ENCODE results near the gene ADARB1.
A peak's percentile ranks its signal among the peaks of the same experiment; 100 is the strongest.

ADARB1 gene

GRCh38 chr21:45029948-45030681, 44.3 kb upstream of the ADARB1 start:
- H3K4me3 ChIP-seq (ENCODE audit: low read depth, low read length), result no peak overlapping the region
- no peak for DNase-seq (ENCODE audit: low read depth)
- TF ChIP-seq MAX (IDR thresholded peaks at IDR 0.05; ENCODE audit: low read depth, low read length), result no peak

GRCh38 chr21:45030682-45031570, 43.5 kb upstream of the ADARB1 start:
- peak; percentile 22 for DNase-seq (ENCODE audit: low read depth)
- H3K4me3 ChIP-seq (ENCODE audit: low read depth, low read length), result no peak overlapping the region
- TF ChIP-seq MYC (IDR thresholded peaks at IDR 0.05; ENCODE audit: low read depth, low read length) (no peak), POLR2A (IDR thresholded peaks at IDR 0.05; ENCODE audit: extremely low read depth, insufficient read length) (no peak), MAX (IDR thresholded peaks at IDR 0.05; ENCODE audit: low read depth, low read length) (no peak)
- TF ChIP-seq, protein P1, sequence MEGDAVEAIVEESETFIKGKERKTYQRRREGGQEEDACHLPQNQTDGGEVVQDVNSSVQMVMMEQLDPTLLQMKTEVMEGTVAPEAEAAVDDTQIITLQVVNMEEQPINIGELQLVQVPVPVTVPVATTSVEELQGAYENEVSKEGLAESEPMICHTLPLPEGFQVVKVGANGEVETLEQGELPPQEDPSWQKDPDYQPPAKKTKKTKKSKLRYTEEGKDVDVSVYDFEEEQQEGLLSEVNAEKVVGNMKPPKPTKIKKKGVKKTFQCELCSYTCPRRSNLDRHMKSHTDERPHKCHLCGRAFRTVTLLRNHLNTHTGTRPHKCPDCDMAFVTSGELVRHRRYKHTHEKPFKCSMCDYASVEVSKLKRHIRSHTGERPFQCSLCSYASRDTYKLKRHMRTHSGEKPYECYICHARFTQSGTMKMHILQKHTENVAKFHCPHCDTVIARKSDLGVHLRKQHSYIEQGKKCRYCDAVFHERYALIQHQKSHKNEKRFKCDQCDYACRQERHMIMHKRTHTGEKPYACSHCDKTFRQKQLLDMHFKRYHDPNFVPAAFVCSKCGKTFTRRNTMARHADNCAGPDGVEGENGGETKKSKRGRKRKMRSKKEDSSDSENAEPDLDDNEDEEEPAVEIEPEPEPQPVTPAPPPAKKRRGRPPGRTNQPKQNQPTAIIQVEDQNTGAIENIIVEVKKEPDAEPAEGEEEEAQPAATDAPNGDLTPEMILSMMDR (IDR thresholded peaks at IDR 0.05; ENCODE audit: low read depth, low read length), result no peak

GRCh38 chr21:45031571-45032191, 42.7 kb upstream of the ADARB1 start:
- no peak for DNase-seq (ENCODE audit: low read depth)
- TF ChIP-seq MAX (IDR thresholded peaks at IDR 0.05; ENCODE audit: low read depth, low read length) (no peak), MYC (IDR thresholded peaks at IDR 0.05; ENCODE audit: low read depth, low read length) (no peak), POLR2A (IDR thresholded peaks at IDR 0.05; ENCODE audit: extremely low read depth, insufficient read length) (no peak)
- TF ChIP-seq, protein P1 (IDR thresholded peaks at IDR 0.05; ENCODE audit: low read depth, low read length), result no peak
- no peak overlapping the region for H3K4me3 ChIP-seq (ENCODE audit: low read depth, low read length)

- no peak for TF ChIP-seq MYC (IDR thresholded peaks at IDR 0.05; ENCODE audit: low read depth, low read length)
- TF ChIP-seq, protein P1 (IDR thresholded peaks at IDR 0.05; ENCODE audit: low read depth, low read length), result no peak
- TF ChIP-seq MAX (IDR thresholded peaks at IDR 0.05; ENCODE audit: low read depth, low read length), result no peak
- TF ChIP-seq POLR2A (IDR thresholded peaks at IDR 0.05; ENCODE audit: extremely low read depth, insufficient read length), result no peak
- no peak overlapping the region for H3K4me3 ChIP-seq (ENCODE audit: low read depth, low read length)
- no peak for DNase-seq (ENCODE audit: low read depth)
Measured at GRCh38 chr21:45032332-45032731, 42.0 kb upstream of the ADARB1 start.

DNA sequence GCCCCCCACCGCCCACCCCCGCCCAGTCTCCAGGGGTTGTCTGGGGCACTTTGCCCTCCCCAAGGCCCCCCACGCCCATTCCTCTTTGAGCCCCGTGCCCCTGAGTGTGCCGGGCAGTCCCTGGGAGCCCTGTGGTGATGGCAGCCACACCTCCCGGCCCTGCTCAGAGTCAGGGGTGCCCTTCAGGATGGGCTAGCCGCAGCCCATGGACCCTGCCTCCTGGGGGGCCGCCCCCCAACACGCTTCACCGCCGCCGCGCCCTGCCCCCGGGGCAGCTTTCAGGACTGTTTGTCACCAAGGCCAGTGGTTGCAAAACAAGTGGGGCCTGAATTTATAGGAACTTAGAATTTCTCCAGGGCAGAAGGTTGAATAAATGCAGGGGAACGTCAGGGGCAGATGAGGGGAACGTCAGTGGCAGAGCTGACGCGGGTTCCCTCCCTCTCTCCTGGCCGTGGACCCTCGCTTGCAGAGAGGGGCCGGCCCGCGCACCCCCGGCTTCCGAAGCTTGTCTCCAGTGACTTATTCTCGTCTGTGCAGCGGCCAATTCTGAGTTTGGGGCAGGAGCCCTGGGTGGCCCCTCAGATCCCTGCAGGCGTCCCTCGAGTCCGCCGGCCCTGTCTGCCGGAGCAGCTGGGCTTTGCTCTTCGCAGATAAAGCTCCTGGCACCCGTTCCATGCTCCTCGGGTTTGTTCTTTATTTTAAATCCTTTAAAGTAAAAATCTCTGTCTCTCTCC, 41.2 kb upstream of the ADARB1 start:
- no peak overlapping the region for H3K4me3 ChIP-seq (ENCODE audit: low read depth, low read length)
- DNase-seq (ENCODE audit: low read depth), result peak; percentile 25
- no peak for TF ChIP-seq MYC (IDR thresholded peaks at IDR 0.05; ENCODE audit: low read depth, low read length)
- TF ChIP-seq, protein P1 (IDR thresholded peaks at IDR 0.05; ENCODE audit: low read depth, low read length), result no peak
- no peak for TF ChIP-seq POLR2A (IDR thresholded peaks at IDR 0.05; ENCODE audit: extremely low read depth, insufficient read length)
- no peak for TF ChIP-seq MAX (IDR thresholded peaks at IDR 0.05; ENCODE audit: low read depth, low read length)

Data from NB4 (cell line).